NCI-H82 (cell line): Measurements from ENCODE around the gene PAPLN.
"Not testable (repeated sequence)": the region's sequence is repeated elsewhere in the genome, so short reads cannot be mapped to it uniquely, and the experiment has no call there.

Experiments used
- DNase-seq: peaks from one replicate; lab custom pipeline; 2025; lab: John Stamatoyannopoulos, UW

PAPLN gene

GRCh38 chr14:73237219-73237785 is at the start of gene PAPLN:
TSS of gene PAPLN (plus strand) at chr14:73237506. CDS start at chr14:73239779, 2,273 bp downstream.
- peak; percentile 63 for DNase-seq

GRCh38 chr14:73188501-73188911 is 48.8 kb upstream of the PAPLN start:
- DNase-seq = no peak

GRCh38 chr14:73189651-73190050 is 47.7 kb upstream of the PAPLN start:
- no peak for DNase-seq

GRCh38 chr14:73191441-73191840 is 45.9 kb upstream of the PAPLN start:
- no peak for DNase-seq

- DNase-seq = not testable (repeated sequence)
These were observed 43.0 kb upstream of the PAPLN start for GRCh38 chr14:73194306-73194705.

DNA sequence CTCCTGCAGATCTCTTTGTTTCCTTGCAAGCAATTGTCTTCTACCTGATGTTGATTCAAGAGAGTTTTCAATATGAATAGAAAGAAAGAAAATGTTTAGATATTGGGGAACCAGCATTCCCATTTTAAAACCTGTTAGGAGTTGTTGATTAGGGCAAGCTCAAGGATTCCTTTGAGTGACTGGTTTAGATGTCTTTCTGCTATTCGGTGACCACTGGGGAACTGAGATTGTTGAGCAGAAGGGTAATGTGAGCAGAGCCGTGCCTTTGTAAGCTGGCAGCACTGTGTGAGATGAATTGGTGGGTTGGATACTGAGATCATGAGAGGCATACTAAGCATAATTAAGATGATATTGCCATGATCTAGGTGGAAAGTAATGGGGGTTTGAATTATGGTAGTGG is 39.1 kb upstream of the PAPLN start:
- no peak for DNase-seq

DNA sequence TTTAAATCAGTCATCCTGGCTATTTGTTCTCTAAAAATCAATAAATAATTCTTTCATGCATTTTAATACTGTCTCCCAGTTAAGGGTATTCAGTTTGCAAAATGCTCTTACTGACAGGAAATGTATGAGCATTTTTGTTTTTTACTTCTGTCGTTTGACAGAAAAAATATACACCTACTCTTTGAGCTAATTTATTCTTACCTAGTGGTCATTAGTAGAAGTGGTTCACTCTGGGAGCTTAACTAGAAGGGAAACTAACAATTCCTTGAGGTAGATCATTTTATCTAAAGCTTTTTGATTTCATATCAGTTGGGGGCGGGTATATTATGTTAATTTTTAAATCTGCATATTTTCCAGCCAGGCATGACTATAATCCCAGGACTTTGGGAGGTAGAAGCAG is 33.8 kb upstream of the PAPLN start:
- no peak for DNase-seq

- no peak for DNase-seq
These were observed 29.7 kb upstream of the PAPLN start for GRCh38 chr14:73207615-73208014.

GRCh38 chr14:73208390-73208789 is 28.9 kb upstream of the PAPLN start:
- DNase-seq = no peak

DNA sequence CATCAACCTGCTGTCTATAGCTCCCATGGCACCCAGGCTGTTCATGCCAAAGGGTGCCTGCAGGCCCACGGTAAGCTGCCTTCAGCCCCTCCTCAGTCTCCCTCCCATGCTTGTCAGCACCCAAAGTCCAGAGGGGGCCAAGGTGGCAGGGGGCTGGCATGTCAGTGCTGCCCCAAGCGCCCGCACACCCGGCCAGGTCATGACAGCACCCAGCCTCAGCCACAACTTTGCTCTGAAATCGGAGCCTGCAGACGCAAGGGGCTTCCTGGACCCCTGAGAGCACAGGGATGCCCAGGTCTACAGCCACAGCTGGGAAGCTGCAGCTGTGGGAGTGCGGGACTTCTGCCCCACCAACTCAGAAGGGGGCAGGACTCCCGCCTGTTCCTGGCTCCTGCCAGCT is 28.5 kb upstream of the PAPLN start:
- no peak for DNase-seq

- DNase-seq = no peak
These were observed 27.4 kb upstream of the PAPLN start for GRCh38 chr14:73209953-73210352.

- no peak for DNase-seq
These were observed 25.9 kb upstream of the PAPLN start for GRCh38 chr14:73211251-73212040.

GRCh38 chr14:73216030-73216429 is 21.3 kb upstream of the PAPLN start:
- no peak for DNase-seq

GRCh38 chr14:73217411-73217810 is 19.9 kb upstream of the PAPLN start:
- no peak for DNase-seq

DNA sequence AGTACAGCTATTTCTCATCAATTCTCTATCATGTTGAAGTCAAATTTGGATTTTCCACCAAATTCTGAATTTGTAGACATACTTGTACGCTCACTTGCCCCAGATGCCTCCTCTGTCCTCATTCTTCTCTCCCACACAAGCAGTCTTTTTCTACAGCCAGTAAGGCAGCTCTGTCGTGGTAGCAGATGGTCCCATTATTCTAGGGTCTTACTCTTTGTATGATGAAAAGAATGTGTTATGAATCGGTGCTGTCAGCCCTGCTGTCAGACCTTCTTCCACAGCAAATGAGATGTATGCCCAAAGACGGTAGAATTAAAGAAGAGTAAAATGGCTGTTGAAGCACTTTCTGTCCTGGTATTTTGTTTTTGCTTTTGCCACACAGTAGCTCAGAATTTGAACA is 17.2 kb upstream of the PAPLN start:
- no peak for DNase-seq

DNA sequence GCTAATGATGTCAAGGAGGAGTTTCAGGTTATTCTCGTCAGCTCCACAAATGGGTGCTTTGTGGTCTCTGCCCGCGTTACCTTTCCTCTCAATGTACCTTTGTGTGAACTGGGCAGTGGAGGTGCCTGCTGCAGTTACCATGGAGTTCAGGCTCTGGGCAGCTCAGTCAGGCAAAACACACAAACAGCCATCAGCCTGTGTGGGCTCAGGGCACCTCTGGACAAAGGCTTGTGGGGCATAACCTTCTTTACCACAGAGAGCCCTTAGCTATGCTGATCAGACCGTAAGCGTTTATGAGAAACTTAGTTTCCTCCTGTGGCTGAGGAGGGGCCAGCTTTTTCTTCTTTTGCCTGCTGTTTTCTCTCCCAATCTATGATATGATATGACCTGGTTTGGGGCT is 16.7 kb upstream of the PAPLN start:
- no peak for DNase-seq

DNA sequence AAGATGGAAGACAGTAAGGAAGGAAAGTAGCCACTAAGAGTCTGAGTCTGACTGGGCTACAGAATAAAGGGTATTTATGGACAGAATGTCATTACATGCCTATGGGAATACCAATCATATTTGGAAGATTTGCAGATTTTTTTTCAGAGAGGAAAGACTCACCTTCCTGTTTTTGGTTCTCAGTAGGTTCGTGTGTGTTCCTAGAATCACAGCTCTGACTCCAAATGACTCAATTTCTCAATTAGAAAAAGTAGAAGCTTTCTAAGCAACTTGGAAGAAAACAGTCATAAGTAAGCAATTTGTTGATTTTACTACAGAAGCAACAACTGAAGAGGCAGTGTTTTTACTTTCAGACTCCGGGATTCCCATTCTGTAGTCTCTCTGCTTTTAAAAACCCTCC is 15.4 kb upstream of the PAPLN start:
- no peak for DNase-seq

DNA sequence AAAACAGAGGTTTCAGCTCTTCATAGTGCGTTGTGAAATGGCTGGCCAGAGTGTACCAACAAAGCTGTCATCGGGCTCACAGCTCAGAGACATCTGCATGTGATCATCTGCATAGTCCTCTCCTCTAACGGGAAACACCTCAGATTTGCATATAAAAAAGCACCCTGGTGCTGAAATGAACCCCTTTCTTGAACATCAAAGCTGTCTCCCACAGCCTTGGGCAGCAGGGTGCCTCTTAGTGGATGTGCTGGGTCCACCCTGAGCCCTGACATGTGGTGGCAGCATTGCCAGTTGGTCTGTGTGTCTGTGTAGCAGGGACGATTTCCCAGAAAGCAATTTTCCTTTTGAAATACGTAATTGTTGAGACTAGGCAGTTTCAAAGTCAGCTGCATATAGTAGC is 14.3 kb upstream of the PAPLN start:
- DNase-seq = no peak

DNA sequence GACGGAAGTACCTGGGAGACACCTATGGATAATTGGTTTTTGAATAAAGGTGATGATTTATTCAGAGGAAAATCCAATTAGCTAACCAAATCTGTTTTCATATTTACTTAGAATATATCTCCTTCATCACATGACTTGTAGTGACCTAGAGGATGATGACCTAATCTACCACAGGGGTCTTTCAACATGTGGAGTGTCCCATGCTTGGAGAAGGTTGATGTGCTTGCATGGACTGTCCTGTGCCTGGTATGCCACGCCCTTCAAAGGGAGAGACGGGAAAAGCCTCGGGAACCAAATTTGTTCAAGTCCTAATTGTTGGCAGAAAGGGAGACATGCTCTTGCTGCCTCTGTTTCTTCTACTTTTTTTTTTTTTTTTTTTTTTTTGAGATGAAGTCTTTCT is 11.8 kb upstream of the PAPLN start:
- no peak for DNase-seq

DNA sequence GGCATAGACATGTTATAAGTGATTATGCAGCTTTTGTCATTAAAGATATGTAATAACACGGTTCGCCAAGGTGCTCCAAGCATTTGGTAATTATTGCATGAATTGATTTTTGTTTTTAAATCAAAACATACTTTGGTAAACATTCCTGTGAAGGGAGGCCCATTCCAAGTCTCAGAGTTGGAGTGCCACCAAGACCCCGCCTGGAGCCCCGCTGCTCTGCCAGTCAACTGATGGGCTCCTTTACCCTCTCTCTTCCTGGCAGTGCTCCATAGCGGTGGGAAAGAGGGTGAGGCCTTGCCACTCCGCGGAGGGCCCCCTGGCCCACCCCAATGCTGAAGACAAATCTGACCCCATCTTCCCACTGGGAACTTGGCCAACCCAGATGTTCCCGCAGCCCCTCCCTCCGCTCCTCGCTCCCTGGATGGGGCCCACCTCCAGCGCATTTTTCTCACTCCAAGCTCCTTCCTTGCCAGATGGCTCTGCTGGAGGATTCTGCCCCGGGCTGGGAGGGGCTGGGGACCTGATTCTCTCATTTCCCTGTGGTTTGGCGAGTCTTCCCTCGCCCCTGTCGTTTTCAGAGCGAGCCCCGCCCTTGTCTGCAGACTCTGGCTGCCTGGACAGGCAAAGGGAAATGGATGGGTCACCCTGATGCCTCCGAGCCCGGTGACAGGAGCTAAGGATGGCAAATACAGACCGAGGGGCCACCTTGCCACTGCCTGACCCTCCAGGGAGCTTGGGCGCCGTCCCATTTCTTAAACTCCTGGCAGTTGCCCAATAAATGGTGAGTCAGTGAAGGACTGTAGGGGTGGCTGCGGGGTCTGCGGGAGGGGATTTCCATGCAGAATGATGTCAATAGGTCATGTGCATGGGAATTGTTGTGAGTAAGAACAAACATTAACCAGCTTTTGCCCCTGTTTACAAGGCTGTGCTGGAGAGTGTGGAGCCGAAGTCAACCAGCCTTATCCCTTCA is 9.2 kb upstream of the PAPLN start:
- DNase-seq = peak; percentile 86

DNA sequence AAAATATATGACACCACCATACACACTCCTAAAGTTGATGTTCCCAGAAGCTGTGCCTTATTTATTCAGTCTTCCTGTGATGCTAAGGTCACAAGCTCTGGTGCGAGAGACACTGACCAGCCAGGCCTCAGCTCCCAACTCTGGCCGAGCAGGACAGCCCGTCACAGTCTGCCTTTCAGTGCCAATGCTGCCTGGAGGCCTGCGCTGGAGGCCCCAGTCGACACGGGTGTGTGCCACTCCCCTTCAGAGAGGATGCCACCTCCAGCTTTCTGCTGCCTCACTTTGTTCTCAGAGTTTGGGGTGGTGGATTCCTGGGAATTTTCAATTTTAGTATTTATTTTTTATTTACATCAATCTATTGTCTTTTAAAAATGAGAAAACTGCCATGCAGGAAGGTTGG is 7.3 kb upstream of the PAPLN start:
- no peak for DNase-seq

GRCh38 chr14:73231981-73232851 is 5.1 kb upstream of the PAPLN start:
- DNase-seq = peak; percentile 57
